GM10847 (cell line): ENCODE measurements around the gene MRPL51.

Source experiments
- POLR2A ChIP-seq: IDR thresholded peaks from 2 replicates; pipeline ENCODE4 v1.6.1; 2011; ENCODE audit not compliant: insufficient read length; ENCODE audit errors: extremely low read depth

The MRPL51 gene

GRCh38 chr12:6469092-6469491 is 24.0 kb downstream of the MRPL51 start:
- no peak for TF ChIP-seq POLR2A

DNA sequence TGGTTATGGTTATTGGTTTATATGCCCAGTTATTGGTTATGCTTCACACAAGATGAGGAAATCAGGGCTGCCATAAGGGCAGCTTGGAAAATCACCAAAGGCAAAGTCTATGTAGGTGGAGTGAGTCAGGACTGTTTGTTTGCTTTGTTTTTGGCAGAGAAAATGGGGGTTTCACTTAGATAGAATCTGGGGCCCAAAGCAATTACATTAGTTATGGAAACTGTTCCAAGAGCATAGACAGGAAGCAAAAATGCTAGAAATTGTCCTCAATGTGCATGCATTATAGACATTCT is 24.8 kb downstream of the MRPL51 start:
- no peak for TF ChIP-seq POLR2A

DNA sequence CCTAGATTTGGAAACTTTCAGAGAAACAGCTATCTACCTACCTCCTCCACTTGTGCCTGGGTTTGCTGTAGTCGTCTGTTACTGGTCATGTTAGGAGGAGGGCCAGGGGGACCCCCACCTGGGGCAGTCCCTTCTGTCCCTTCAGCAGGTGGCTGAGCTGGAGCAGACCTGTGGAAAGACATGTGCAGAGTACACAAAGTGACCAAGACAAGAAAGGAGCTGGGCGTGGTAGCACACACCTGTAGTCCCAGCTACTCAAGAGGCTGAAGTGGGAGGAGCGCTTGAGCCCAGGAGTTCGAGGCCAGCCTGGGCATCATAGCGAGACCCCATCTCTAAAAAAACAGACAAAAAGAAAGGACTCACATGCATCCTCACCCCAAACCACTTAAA is 26.9 kb downstream of the MRPL51 start:
- no peak for TF ChIP-seq POLR2A

DNA sequence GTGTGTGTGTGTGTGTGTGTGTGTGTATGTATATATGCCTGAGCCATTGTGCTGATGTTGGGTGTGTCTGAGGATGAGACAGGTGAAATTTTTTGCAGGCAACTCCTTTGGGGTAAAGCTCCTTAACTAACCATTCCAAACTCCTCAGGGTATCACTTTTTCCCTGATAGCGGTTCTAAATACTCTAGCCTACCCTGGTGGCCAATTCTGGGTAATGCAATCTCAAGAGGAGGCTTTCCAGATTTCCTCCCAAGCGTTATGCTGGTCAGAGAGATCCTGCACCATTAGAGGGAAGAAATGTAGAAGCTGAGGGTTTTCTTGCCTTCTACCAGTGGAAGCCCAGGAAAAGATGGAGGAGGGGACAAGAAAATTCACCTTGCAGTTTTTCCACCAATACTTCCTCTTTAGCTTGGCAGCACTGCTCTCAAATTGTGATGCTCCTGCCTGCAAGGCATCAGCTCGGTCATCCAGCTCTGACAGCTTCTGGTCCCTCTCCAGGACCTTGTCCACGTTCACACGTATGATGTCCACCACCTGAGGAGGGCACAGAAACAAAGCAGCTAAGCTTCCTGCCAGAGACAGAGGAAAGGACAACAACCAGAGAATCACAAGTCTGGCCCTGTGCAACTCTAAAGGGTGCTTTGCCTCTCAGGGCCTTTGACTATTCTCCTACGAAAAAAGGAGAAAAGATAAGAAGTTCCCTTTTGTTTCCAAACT is 27.4 kb downstream of the MRPL51 start:
- no peak for TF ChIP-seq POLR2A

GRCh38 chr12:6464531-6464930 is 28.5 kb downstream of the MRPL51 start:
- TF ChIP-seq POLR2A = no peak

DNA sequence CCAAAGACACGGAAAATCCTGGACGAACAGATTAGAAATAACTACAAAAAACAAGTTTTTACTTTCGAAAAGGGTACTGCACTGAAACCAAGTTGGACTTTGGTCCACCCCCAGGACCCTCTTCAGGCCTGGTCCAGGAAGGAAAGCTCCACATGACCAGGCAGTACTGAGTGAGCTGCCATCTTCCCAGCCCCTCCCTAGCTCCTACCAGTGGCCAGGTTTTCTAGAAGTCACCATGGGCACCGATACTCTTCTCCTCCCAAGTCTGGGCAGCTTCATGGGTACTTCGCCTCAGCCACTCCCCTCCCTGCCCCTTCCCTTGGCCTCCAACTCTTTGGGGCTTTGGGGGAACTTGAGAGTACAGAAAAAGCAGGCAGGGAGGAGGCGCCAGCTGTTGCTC is 29.2 kb downstream of the MRPL51 start:
- TF ChIP-seq POLR2A = no peak

GRCh38 chr12:6463216-6463615 is 29.8 kb downstream of the MRPL51 start:
- no peak for TF ChIP-seq POLR2A

DNA sequence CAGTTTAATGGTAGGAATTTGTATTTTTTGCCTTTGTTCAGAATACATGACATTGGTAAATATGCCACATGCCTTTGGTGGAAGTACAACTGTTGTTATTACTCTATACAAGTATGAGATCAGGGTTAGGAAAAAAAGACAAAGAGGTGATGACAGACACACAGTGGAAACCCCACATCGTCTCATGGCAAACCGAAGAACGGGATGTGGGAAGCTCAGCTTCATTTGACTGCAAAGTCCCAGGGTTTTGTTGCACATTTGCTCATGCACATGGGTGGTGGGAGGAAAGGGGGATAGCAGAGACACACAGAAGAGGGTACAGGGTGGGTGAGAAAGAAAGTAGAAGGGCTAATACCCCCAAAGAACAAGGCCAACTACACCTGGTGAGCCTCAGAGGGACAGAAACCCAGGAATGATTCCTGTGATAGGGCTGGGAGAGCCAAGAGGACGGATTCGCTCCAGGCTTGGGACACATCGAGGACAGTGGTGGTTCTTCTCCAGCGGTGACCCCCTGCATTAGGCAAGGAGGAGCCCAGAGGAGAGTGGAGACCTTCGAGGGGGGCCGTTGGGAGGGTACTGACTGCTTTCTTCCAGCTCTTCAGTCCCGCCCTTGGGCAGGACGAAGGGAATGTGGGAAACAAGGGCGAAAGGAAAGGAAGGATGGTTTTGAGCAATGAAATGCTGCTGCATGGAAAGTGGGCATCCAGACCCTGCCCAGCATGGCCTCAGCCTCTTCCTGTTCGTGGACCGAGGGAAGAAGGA is 30.6 kb downstream of the MRPL51 start:
- TF ChIP-seq POLR2A = peak; percentile 8

DNA sequence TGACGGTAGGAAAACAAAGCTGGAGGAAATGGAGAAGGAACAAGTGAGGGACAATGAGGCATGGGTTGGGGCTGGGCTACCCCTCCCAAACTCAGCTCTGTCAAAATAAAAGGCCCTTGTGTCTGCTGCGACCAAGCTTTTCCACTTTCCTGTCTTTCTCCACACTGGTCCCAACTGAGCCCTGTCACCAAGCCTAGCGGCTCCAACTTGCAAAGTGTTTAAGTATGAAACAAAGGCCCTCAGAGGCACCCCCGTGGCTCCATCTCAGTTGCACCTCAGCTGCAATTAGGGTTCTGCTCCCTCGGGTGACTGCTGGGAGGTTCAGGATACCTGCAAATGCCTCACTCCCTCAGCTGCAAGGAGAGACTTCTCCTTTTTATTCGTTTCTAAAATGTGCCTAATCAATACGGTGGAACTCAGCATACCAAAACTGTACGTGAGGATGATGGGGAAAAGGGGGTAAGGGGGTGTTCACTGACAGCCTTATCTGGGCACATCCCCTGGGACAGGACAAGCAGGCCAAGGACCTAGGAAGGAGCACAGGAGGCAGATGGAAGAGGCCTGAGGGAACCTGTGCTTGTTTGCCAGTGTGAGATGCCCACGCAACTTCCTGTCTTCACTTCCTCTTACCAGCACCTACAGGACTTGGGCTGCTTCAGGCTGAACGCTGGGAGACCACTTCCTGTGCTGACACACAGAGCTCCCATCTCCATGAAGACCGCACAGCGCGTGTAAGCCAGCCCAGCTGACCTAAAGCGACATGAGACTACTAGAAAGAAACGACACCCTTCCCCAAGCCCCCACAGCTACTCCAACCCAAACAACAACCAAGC is 31.4 kb downstream of the MRPL51 start:
- peak; percentile 26 for TF ChIP-seq POLR2A

GRCh38 chr12:6460751-6461371 is 32.2 kb downstream of the MRPL51 start:
- TF ChIP-seq POLR2A = no peak

GRCh38 chr12:6459004-6459337 is 34.1 kb downstream of the MRPL51 start:
- TF ChIP-seq POLR2A = no peak

DNA sequence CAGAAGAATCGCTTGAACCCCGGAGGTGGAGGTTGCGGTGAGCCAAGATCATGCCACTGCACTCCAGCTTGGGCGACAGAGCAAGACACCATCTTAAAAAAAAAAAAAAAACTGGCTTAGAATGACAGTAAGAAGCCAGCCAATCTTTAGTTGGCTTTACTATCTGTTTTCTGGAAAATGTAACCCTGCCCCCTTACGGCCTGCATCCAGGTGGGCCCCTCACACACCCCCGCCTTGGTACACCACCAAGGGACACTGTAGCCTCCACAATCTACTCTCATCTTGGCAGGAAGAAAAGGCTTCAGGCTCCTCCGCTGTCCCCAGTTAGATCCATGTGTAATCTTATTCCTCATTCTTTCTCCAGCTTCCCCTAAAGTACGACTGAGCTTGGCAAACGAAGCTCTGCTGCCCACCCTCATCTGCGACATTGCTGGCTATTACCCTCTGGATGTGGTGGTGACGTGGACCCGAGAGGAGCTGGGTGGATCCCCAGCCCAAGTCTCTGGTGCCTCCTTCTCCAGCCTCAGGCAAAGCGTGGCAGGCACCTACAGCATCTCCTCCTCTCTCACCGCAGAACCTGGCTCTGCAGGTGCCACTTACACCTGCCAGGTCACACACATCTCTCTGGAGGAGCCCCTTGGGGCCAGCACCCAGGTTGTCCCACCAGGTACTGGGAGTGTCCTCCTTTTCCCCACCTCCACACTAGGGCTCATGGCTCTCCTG is 34.6 kb downstream of the MRPL51 start:
- TF ChIP-seq POLR2A = no peak

DNA sequence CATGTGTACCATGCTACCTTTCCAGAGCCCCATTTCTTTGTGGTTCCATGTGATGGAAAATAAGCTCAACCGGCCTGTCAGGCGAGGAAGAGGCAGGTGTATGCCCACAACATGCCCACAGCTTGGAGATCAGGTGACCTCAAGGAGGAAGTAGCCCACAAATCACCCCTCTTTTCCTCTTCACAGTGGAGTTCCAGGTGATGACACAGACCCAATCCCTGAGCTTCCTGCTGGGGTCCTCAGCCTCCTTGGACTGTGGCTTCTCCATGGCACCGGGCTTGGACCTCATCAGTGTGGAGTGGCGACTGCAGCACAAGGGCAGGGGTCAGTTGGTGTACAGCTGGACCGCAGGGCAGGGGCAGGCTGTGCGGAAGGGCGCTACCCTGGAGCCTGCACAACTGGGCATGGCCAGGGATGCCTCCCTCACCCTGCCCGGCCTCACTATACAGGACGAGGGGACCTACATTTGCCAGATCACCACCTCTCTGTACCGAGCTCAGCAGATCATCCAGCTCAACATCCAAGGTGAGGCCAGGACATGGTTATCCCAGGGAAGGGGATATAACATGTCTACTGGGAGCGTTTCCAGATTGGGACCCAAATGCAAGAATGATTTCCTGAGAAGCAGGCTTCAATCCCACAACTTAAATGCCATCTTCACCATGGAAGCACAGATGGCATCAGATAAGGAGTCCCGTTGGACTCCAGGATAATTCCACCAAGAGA is 35.7 kb downstream of the MRPL51 start:
- TF ChIP-seq POLR2A = no peak

DNA sequence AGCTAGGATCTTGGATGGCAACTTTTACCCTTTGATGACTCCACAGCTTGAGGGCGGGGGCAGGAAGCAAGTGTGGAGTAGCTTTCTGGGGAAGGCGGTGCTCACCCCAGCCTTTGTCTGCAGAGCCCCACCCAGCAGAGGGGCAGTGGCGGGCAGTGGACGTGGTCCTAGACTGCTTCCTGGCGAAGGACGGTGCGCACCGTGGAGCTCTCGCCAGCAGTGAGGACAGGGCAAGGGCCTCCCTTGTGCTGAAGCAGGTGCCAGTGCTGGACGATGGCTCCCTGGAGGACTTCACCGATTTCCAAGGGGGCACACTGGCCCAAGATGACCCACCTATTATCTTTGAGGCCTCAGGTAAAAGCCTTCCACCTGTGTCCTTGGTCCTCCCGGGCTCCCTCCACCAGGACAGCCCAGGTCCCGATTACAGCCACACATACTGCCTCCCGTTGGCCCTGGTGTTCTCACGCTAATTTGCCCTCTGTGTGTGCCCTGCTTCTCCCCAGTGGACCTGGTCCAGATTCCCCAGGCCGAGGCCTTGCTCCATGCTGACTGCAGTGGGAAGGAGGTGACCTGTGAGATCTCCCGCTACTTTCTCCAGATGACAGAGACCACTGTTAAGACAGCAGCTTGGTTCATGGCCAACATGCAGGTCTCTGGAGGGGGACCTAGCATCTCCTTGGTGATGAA is 40.0 kb downstream of the MRPL51 start:
- peak; percentile 29 for TF ChIP-seq POLR2A
